Muscle of leg (tissue), 11 donors: Measurements from ENCODE around the gene FAM3C. TPM values are rescaled to one million over a fixed set of nuclear protein-coding genes. Genes with fewer than 3 reads are reported as not detected.

Source experiments
- DNase-seq: peaks from one replicate; pipeline ENCODE4 v3.0.0; 2013
- H3K27ac ChIP-seq: one replicate; pipeline ENCODE4 v1.5.1; 2013; ENCODE audit warnings: mild to moderate bottlenecking, low read length, control low read depth
- H3K27me3 ChIP-seq: one replicate; pipeline ENCODE4 v1.6.1; 2013; ENCODE audit warnings: low read length; ENCODE audit not compliant: control insufficient read depth, insufficient read depth
- H3K36me3 ChIP-seq: one replicate; pipeline ENCODE4 v1.6.1; 2013; ENCODE audit warnings: low read length; ENCODE audit not compliant: control insufficient read depth, insufficient read depth
- H3K4me1 ChIP-seq: one replicate; pipeline ENCODE4 v1.6.1; 2013; ENCODE audit warnings: low read length; ENCODE audit not compliant: control insufficient read depth, insufficient read depth
- H3K4me3 ChIP-seq: one replicate; pipeline ENCODE4 v1.5.1; 2013; ENCODE audit warnings: low read length, control low read depth
- H3K9me3 ChIP-seq: replicated peaks from 2 replicates; pipeline ENCODE4 v1.6.1; 2013; ENCODE audit warnings: low read depth, low read length; ENCODE audit not compliant: control insufficient read depth
- WGBS: methylation state at CpG from one replicate; pipeline ENCODE4 v1.1.5; 2013; ENCODE audit warnings: missing lambda C conversion rate; ENCODE audit not compliant: insufficient coverage; 5-methylcytosine and 5-hydroxymethylcytosine counted together
- polyA plus RNA-seq, 8 donors: library from polyadenylated mRNA; unstranded; fragments of 120-200 nt; gene quantifications; one replicate each; pipeline versions ENCODE4 v1.2.1 to v1.2.3, GENCODE V29; 2013; ENCODE audit warnings: inconsistent platforms in 1 of 8, low replicate concordance in 1 of 8; ENCODE audit not compliant: insufficient read length in 8 of 8, insufficient read depth in 1 of 8
- total RNA-seq: library from RNA; stranded (reverse); fragments of 120-200 nt; gene quantifications from one replicate; pipeline ENCODE4 v1.2.4, GENCODE V29; 2013

FAM3C gene
- total and polyA plus RNA-seq, 9 donors = 53.4 to 127 (median 88.6) TPM

- H3K9me3 ChIP-seq = no peaks in the 10 kb centered on the region
- peak overlapping the region; percentile 25 for H3K27ac ChIP-seq
- DNase-seq = no peak
- no peaks in the 10 kb centered on the region for H3K27me3 ChIP-seq
- no peak overlapping the region for H3K4me3 ChIP-seq
- peaks cover 2% of the 10 kb centered on the region for H3K4me1 ChIP-seq
- 100% methylated on average over 1 of the region's 4 CpGs for WGBS
- H3K36me3 ChIP-seq = no peaks in the 10 kb centered on the region
These were observed 10.9 kb downstream of the FAM3C start for GRCh38 chr7:121385056-121385799.

- H3K4me1 ChIP-seq = peaks cover 2% of the 10 kb centered on the region
- 29% methylated on average over 1 of the region's 2 CpGs for WGBS
- H3K27me3 ChIP-seq = no peaks in the 10 kb centered on the region
- no peaks in the 10 kb centered on the region for H3K9me3 ChIP-seq
- H3K4me3 ChIP-seq = no peak overlapping the region
- DNase-seq = no peak
- no peak overlapping the region for H3K27ac ChIP-seq
- H3K36me3 ChIP-seq = peaks cover 2% of the 10 kb centered on the region
These were observed 11.8 kb downstream of the FAM3C start for GRCh38 chr7:121384265-121384664.

DNA sequence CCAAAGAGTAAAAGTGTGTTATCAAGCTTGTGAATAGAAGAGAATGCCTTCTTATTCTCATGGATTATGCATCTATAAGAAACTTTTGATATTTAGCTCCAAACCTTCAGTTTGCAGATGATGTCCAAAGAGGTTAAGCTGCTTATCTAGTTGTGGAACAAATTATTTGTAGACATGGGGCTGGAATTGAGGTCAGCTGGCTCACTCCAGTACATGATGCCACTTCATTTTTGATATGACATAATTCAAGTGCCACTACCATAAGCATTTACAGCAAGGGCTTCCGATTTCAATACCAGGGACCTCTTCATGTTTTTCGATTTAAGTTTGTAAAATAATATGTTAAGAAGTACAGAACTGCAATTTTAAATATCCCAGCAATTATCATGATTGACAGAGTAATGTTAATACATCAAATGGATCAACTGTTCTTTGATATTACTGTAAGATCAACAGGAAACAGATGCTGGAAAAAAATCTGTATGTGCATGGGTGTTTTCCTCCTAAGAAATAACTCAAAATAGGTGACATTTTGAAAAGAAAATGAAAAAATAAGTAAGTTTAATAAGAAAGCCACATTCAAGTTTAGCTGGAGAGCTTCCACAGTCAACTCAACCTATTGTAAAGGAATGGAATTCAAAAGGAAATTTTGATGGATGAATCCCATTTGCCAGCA lies 12.7 kb downstream of the FAM3C start:
- Histone ChIP-seq H3K4me3 (no peak overlapping the region), H3K9me3 (no peaks in the 10 kb centered on the region), H3K36me3 (peaks cover 3% of the 10 kb centered on the region), H3K4me1 (peaks cover 2% of the 10 kb centered on the region), H3K27ac (no peak overlapping the region), H3K27me3 (no peaks in the 10 kb centered on the region)
- no peak for DNase-seq
- no CpG with 5 or more reads among the region's 2 CpGs for WGBS

GRCh38 chr7:121382473-121382872 lies 13.6 kb downstream of the FAM3C start:
- DNase-seq = no peak
- Histone ChIP-seq H3K27me3 (no peaks in the 10 kb centered on the region), H3K4me1 (peaks cover 2% of the 10 kb centered on the region), H3K36me3 (peaks cover 3% of the 10 kb centered on the region), H3K9me3 (no peaks in the 10 kb centered on the region), H3K27ac (no peak overlapping the region), H3K4me3 (no peak overlapping the region)

GRCh38 chr7:121379930-121380329 lies 16.2 kb downstream of the FAM3C start:
- no peak overlapping the region for H3K4me3 ChIP-seq
- H3K27ac ChIP-seq = no peak overlapping the region
- no peak for DNase-seq
- peaks cover 11% of the 10 kb centered on the region for H3K36me3 ChIP-seq
- H3K4me1 ChIP-seq = no peaks in the 10 kb centered on the region
- H3K9me3 ChIP-seq = no peaks in the 10 kb centered on the region
- no CpG with 5 or more reads among the region's 1 CpG for WGBS
- H3K27me3 ChIP-seq = no peaks in the 10 kb centered on the region

DNA sequence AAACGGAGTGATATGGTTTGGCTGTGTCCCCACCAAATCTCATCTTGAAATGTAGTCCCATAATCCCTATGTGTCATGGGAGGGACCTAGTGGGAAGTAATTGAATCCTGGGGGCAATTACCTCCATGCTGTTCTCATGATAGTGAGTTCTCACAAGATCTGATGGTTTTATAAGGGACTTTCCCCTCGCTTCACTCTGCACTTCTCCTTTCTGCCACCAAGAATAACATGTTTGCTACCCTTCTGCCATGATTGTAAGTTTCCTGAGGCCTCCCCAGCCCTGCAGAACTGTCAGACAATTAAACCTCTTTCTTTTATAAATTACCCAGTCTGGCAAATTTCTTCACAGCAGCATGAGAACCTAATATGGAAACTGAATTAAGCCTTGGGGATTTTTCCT lies 19.1 kb downstream of the FAM3C start:
- no CpG with 5 or more reads among the region's 2 CpGs for WGBS
- no peaks in the 10 kb centered on the region for H3K9me3 ChIP-seq
- no peak for DNase-seq
- H3K4me3 ChIP-seq = no peak overlapping the region
- H3K36me3 ChIP-seq = peaks cover 11% of the 10 kb centered on the region
- H3K4me1 ChIP-seq = no peaks in the 10 kb centered on the region
- no peak overlapping the region for H3K27ac ChIP-seq
- H3K27me3 ChIP-seq = no peaks in the 10 kb centered on the region

- peaks cover 11% of the 10 kb centered on the region for H3K36me3 ChIP-seq
These were observed 22.9 kb downstream of the FAM3C start for GRCh38 chr7:121373177-121373576.

GRCh38 chr7:121372376-121373010 lies 23.6 kb downstream of the FAM3C start:
- WGBS = no CpG with 5 or more reads among the region's 2 CpGs
- Histone ChIP-seq H3K4me3 (no peak overlapping the region), H3K9me3 (no peaks in the 10 kb centered on the region), H3K27me3 (no peaks in the 10 kb centered on the region), H3K27ac (peak overlapping the region; percentile 31), H3K4me1 (peaks cover 2% of the 10 kb centered on the region), H3K36me3 (peaks cover 13% of the 10 kb centered on the region)
- DNase-seq = peak; percentile 41

More at GRCh38 chr7:121373177-121373576, 22.9 kb downstream of the FAM3C start:
- Histone ChIP-seq H3K4me3 (no peak overlapping the region), H3K27ac (peak overlapping the region; percentile 31), H3K4me1 (peaks cover 2% of the 10 kb centered on the region), H3K27me3 (no peaks in the 10 kb centered on the region), H3K9me3 (no peaks in the 10 kb centered on the region)
- DNase-seq = no peak

DNA sequence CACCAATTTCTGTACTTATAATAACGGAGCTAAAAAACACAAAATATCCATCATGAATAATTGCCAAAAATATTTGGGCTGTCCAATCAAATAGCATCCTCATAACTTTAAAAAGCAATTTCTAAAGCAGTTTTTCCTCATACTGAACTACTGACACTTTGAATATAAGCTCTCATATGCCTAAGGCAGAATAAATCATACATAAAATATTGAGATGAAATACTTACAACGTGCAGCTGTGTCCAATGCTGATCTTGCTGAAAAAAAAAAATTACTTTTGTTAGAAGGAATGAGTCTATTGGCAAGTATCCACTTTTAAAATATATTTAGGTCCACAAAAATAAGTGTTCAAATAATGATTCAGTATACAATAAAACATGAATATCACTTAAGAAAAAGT lies 24.2 kb downstream of the FAM3C start:
- peaks cover 2% of the 10 kb centered on the region for H3K4me1 ChIP-seq
- H3K36me3 ChIP-seq = peaks cover 11% of the 10 kb centered on the region
- H3K4me3 ChIP-seq = no peak overlapping the region
- peak; percentile 41 for DNase-seq
- H3K9me3 ChIP-seq = no peaks in the 10 kb centered on the region
- no CpG with 5 or more reads among the region's 2 CpGs for WGBS
- H3K27me3 ChIP-seq = no peaks in the 10 kb centered on the region
- H3K27ac ChIP-seq = no peak overlapping the region

DNA sequence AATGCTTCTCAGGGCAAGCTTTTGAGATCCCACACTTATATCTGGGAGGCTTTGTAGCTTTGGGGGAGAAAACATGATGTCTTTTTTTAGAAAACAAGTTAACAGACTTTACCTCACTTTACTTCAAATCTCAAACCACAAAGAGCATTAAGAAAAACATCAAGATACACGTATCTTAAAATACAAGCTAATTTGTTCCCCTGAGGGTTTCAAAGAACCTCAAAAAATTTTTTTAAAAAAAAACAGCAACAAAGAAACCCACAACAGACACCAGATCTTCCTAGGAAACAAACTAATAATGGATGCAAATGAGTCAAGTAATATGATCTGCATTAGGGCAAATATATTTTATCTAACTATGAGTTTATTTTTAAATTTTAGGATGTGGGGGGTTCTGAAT lies 24.7 kb downstream of the FAM3C start:
- Histone ChIP-seq H3K4me3 (no peak overlapping the region), H3K27ac (no peak overlapping the region), H3K4me1 (peaks cover 2% of the 10 kb centered on the region), H3K27me3 (no peaks in the 10 kb centered on the region), H3K36me3 (peaks cover 9% of the 10 kb centered on the region), H3K9me3 (no peaks in the 10 kb centered on the region)
- DNase-seq = no peak
- WGBS = no CpG with 5 or more reads among the region's 1 CpG
